B cell (primary cell): Measurements from ENCODE around the gene ELL. TPM values are rescaled to one million over a fixed set of nuclear protein-coding genes. Genes with fewer than 3 reads are reported as not detected.

Experiments used
- ATAC-seq: fragments of 200-7000 bp; cut with Tn5 transposase; one replicate; pipeline ENCODE4 v1.10.0; 2021; ENCODE audit warnings: low read depth, mild to moderate bottlenecking, moderate number of reproducible peaks, moderate library complexity
- CTCF ChIA-PET: fragments of 350-600 bp; sonication (Branson Sonifier 250); formaldehyde crosslinking; loops from one replicate; lab custom pipeline; 2021; ENCODE audit warnings: antibody characterized with exemption, inconsistent platforms; lab: Charles Lee
- POLR2A ChIA-PET: fragments of 350-600 bp; sonication (Branson Sonifier 250); formaldehyde crosslinking; loops from one replicate; lab custom pipeline; 2021; ENCODE audit warnings: antibody characterized with exemption; lab: Charles Lee
- DNase-seq: peaks from one replicate; pipeline ENCODE4 v3.0.0; 2013
- H2AFZ ChIP-seq: 2 replicates; pipeline ENCODE4 v1.6.1; 2012; ENCODE audit warnings: mild to moderate bottlenecking, low read depth, low read length; ENCODE audit not compliant: insufficient read depth, poor library complexity, severe bottlenecking
- H3K27ac ChIP-seq, 2 donors: 1 replicate in 1 of 2; 2 replicates in 1 of 2; pipeline ENCODE4 v1.5.1; 2012 to 2013; ENCODE audit warnings: low read length in 2 of 2, mild to moderate bottlenecking in 2 of 2, moderate library complexity in 1 of 2
- H3K27me3 ChIP-seq, 4 experiments: fragments of 200-600 bp in 1 of 4; sonication (generic) in 1 of 4; replicated peaks in 1 of 4; 1 replicate in 2 of 4; 2 replicates in 2 of 4; pipeline versions ENCODE4 v1.6.1 to v1.7.0; 2013 to 2016; ENCODE audit warnings: low read length in 3 of 4, mild to moderate bottlenecking in 2 of 4, mixed read lengths in 1 of 4, moderate library complexity in 1 of 4; ENCODE audit not compliant: insufficient read depth in 4 of 4, control insufficient read depth in 3 of 4; ENCODE audit errors: control extremely low read depth in 1 of 4
- H3K36me3 ChIP-seq, 2 experiments: replicated peaks in 1 of 2; 1 replicate in 1 of 2; 2 replicates in 1 of 2; pipeline versions ENCODE4 v1.6.1 to v1.7.1; 2013; ENCODE audit warnings: low read length in 1 of 2; ENCODE audit not compliant: insufficient read depth in 2 of 2, control insufficient read depth in 1 of 2; ENCODE audit errors: control extremely low read depth in 1 of 2, extremely low read depth in 1 of 2
- H3K4me1 ChIP-seq, 2 donors: fragments of 200-600 bp in 1 of 2; sonication (generic) in 1 of 2; 1 replicate in 1 of 2; 2 replicates in 1 of 2; pipeline versions ENCODE4 v1.5.1 to v1.6.1; 2013 to 2017; ENCODE audit warnings: low read length in 2 of 2; ENCODE audit not compliant: control insufficient read depth in 2 of 2, insufficient read depth in 2 of 2
- H3K4me2 ChIP-seq: replicated peaks from 2 replicates; pipeline ENCODE3; 2012; ENCODE audit warnings: mild to moderate bottlenecking, low read depth, low read length; ENCODE audit not compliant: poor library complexity, severe bottlenecking
- H3K4me3 ChIP-seq, 5 experiments: fragments of 200-600 bp in 1 of 5; sonication (generic) in 1 of 5; 1 replicate in 3 of 5; 2 replicates in 2 of 5; pipeline versions ENCODE4 v1.5.1 to v1.7.0; 2011 to 2016; ENCODE audit warnings: low read length in 4 of 5, mild to moderate bottlenecking in 4 of 5, low read depth in 2 of 5, control low read depth in 1 of 5, moderate library complexity in 1 of 5; ENCODE audit not compliant: insufficient read depth in 1 of 5; ENCODE audit errors: control extremely low read depth in 1 of 5, extremely low read depth in 1 of 5
- H3K79me2 ChIP-seq: fragments of 200-600 bp; sonication (generic); one replicate; pipeline ENCODE4 v1.6.0; 2016; ENCODE audit warnings: low read length; ENCODE audit not compliant: control insufficient read depth, insufficient read depth
- H3K9ac ChIP-seq: fragments of 200-600 bp; sonication (generic); 2 replicates; pipeline ENCODE4 v1.6.1; 2017; ENCODE audit warnings: mild to moderate bottlenecking, low read length, moderate library complexity
- H3K9me3 ChIP-seq, 3 donors: one replicate each; pipeline versions ENCODE4 v1.6.1 to v1.7.1; 2013; ENCODE audit warnings: low read length in 2 of 3; ENCODE audit not compliant: control insufficient read depth in 2 of 3, insufficient read depth in 1 of 3; ENCODE audit errors: control extremely low read depth in 1 of 3
- H4K20me1 ChIP-seq: 2 replicates; pipeline ENCODE4 v1.6.0; 2012; ENCODE audit warnings: mild to moderate bottlenecking, low read length; ENCODE audit not compliant: insufficient read depth, control insufficient read depth, poor library complexity, severe bottlenecking
- H3K27ac Mint-ChIP-seq: one replicate; pipeline ENCODE4 v1.8.0; 2021; ENCODE audit warnings: mixed read lengths
- H3K27me3 Mint-ChIP-seq: one replicate; pipeline ENCODE4 v1.8.0; 2021; ENCODE audit warnings: mixed read lengths
- H3K4me1 Mint-ChIP-seq: one replicate; pipeline ENCODE4 v1.8.0; 2021; ENCODE audit warnings: mixed read lengths
- H3K4me3 Mint-ChIP-seq: one replicate; pipeline ENCODE4 v1.8.0; 2021; ENCODE audit warnings: mixed read lengths
- H3K9me3 Mint-ChIP-seq: one replicate; pipeline ENCODE4 v1.8.0; 2022; ENCODE audit warnings: mixed read lengths; ENCODE audit not compliant: insufficient read depth
- EZH2 ChIP-seq: IDR thresholded peaks from 2 replicates; pipeline ENCODE4 v1.6.1; 2012; ENCODE audit warnings: borderline replicate concordance, low read depth, mild to moderate bottlenecking, moderate library complexity, low read length; ENCODE audit not compliant: insufficient read depth, poor library complexity, severe bottlenecking
- WGBS: methylation state at CpG from one replicate; pipeline ENCODE4 v1.1.5; 2013; ENCODE audit warnings: missing lambda C conversion rate; ENCODE audit not compliant: insufficient coverage; 5-methylcytosine and 5-hydroxymethylcytosine counted together
- intact Hi-C: fragments of 100-400 bp; cut with micrococcal nuclease; formaldehyde crosslinking; loops from one replicate; pipeline ENCODE4 v1.10.0; 2022
- polyA plus RNA-seq: library from polyadenylated mRNA; depleted of rRNA; stranded (reverse); fragments of >200 nt; gene quantifications from 2 replicates; pipeline ENCODE4 v1.2.3, GENCODE V29; 2012
- total RNA-seq, 2 donors: library from RNA; stranded (reverse); fragments of 120-200 nt in 1 of 2; gene quantifications; 1 replicate in 1 of 2; 2 replicates in 1 of 2; pipeline versions ENCODE4 v1.2.3 to v1.2.4, GENCODE V29; 2013 to 2022
- TF ChIP-seq, protein P1 (sequence below): fragments of 200-600 bp; IDR thresholded peaks from one replicate; pipeline ENCODE4 v1.8.0; 2022; ENCODE audit warnings: antibody characterized with exemption, mild to moderate bottlenecking

ELL gene
- total and polyA plus RNA-seq, 2 donors (not counting 1 experiment from before 2014, with no cell fraction given) = 21.2 to 31.4 TPM

DNA sequence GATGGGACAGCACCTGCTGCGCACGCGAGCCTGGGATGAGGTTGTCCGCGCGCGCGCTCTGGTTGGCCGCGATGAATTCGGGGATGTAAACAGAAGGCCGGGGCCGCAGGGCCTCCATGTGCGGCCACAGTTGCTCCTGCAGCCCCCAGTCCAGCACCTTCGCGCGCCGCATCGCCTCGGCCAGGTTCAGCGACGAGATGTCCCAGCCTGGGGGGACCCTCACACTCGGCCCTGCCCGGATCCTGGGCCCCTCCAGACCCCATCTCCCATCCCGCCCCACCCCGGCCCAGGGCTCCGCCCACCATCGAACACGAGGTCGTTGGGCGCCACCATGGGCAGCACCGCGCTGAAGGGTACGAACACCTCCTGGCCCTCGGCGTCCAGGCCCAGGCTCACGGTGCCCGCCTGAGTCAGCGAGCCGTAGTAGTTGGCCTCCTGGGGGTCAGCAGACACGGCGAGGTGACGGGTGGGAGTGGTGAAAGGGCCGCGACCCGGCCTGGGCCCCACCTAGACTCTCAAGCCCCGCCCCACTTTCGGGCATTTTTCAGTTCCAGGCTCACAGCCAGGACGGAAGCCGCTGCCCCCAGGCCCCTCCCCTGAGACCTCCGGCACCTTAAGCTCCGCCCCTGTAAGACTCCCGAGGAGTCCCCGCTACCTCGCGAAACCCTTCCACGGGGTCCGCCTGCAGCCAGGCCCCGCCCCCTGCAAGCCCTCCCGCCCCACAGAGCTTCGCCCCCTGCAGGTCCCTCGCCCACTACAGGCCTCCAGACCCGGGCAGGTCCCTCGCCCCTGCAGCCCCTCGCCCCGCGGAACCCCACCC, 85.0 kb downstream of the ELL start:
- ATAC-seq (peak; percentile 69), DNase-seq (peak; percentile 87)
- H2AFZ ChIP-seq = peak overlapping the region; percentile 68
- TF ChIP-seq, protein P1, sequence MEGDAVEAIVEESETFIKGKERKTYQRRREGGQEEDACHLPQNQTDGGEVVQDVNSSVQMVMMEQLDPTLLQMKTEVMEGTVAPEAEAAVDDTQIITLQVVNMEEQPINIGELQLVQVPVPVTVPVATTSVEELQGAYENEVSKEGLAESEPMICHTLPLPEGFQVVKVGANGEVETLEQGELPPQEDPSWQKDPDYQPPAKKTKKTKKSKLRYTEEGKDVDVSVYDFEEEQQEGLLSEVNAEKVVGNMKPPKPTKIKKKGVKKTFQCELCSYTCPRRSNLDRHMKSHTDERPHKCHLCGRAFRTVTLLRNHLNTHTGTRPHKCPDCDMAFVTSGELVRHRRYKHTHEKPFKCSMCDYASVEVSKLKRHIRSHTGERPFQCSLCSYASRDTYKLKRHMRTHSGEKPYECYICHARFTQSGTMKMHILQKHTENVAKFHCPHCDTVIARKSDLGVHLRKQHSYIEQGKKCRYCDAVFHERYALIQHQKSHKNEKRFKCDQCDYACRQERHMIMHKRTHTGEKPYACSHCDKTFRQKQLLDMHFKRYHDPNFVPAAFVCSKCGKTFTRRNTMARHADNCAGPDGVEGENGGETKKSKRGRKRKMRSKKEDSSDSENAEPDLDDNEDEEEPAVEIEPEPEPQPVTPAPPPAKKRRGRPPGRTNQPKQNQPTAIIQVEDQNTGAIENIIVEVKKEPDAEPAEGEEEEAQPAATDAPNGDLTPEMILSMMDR = peak; percentile 34
- TF ChIP-seq EZH2 = no peak
- H3K36me3 ChIP-seq = no peaks in the 10 kb centered on the region
- peak overlapping the region; percentile 84 for H3K4me3 Mint-ChIP-seq
- peak overlapping the region; percentile 78 for H3K27ac Mint-ChIP-seq
- peak overlapping the region; percentile 59 for H3K9ac ChIP-seq
- peak overlapping the region in 4 of 5 experiments; percentile 55 to 62 (median 60) for H3K4me3 ChIP-seq
- H4K20me1 ChIP-seq = peaks cover 28% of the 10 kb centered on the region
- 23% methylated on average over 60 of the region's 67 CpGs for WGBS
- H3K27me3 Mint-ChIP-seq = no peaks in the 10 kb centered on the region
- H3K27me3 ChIP-seq = no peaks in the 10 kb centered on the region
- no peaks in the 10 kb centered on the region for H3K9me3 Mint-ChIP-seq
- peaks cover 5% of the 10 kb centered on the region for H3K79me2 ChIP-seq
- ChIA-PET CTCF (interaction anchor here (0.6 to 1.0 kb wide), 2 partner anchors 18 to 108 kb away, joined by 3 read pairs; partner anchors contain the start of gene SSBP4), POLR2A (no interaction called here)
- H3K4me1 Mint-ChIP-seq = peaks cover 34% of the 10 kb centered on the region
- H3K4me1 ChIP-seq = peaks cover 22 to 47% of the 10 kb centered on the region in 2 donors
- intact Hi-C loops = loop anchor here (1.0 kb wide), 1 partner anchor 8 kb away; no protein-coding TSS in a partner anchor
- H3K9me3 ChIP-seq = no peaks in the 10 kb centered on the region
- peak overlapping the region; percentile 90 for H3K4me2 ChIP-seq
- no peak overlapping the region for H3K27ac ChIP-seq
